HL-60 (cell line): ENCODE results near the gene LRP8.
A peak's percentile ranks its signal among the peaks of the same experiment; 100 is the strongest.

Experiments used
- DNase-seq, 2 experiments: peaks; one replicate each; pipeline ENCODE4 v3.0.0-alpha.2; 2010 to 2020; ENCODE audit warnings: low read depth in 1 of 2, low spot score in 1 of 2
- H3K27ac ChIP-seq: fragments of 250-450 bp; sonication (Bioruptor Pico); replicated peaks from 2 replicates; pipeline ENCODE4 v1.5.1; 2020; ENCODE audit warnings: mild to moderate bottlenecking, moderate library complexity
- H3K27me3 ChIP-seq: fragments of 250-450 bp; sonication (Bioruptor Pico); 2 replicates; pipeline ENCODE4 v1.5.1; 2021; ENCODE audit warnings: mild to moderate bottlenecking, moderate library complexity; ENCODE audit not compliant: insufficient read depth, poor library complexity, severe bottlenecking
- H3K4me3 ChIP-seq: replicated peaks from 2 replicates; pipeline ENCODE4 v1.5.1; 2011; ENCODE audit warnings: mild to moderate bottlenecking, control low read depth, low read length; ENCODE audit not compliant: insufficient read depth
- GABPA ChIP-seq: IDR thresholded peaks from 2 replicates; pipeline ENCODE4 v1.6.1; 2012; ENCODE audit warnings: low read depth
- POLR2AphosphoS5 ChIP-seq: IDR thresholded peaks from 2 replicates; pipeline ENCODE4 v1.6.1; 2012; ENCODE audit warnings: low read depth
- SPI1 ChIP-seq: IDR thresholded peaks from 2 replicates; pipeline ENCODE4 v1.6.1; 2012; ENCODE audit warnings: low read depth, mild to moderate bottlenecking, borderline replicate concordance
- TF ChIP-seq, protein P1 (sequence below): IDR thresholded peaks from 2 replicates; pipeline ENCODE4 v1.6.1; 2012; ENCODE audit warnings: low read depth; ENCODE audit not compliant: insufficient replicate concordance
- TF ChIP-seq, protein P2 (sequence below): IDR thresholded peaks from one replicate; pipeline ENCODE4 v1.5.1; 2011; ENCODE audit warnings: low read length, control low read depth, inconsistent platforms; ENCODE audit not compliant: insufficient read depth

LRP8 gene

GRCh38 chr1:53242381-53242780 is 85.5 kb downstream of the LRP8 start:
- Histone ChIP-seq H3K27me3 (no peaks in the 10 kb centered on the region), H3K4me3 (no peak overlapping the region), H3K27ac (no peak overlapping the region)
- TF ChIP-seq GABPA (no peak), SPI1 (no peak), POLR2AphosphoS5 (no peak)
- TF ChIP-seq, protein P1, sequence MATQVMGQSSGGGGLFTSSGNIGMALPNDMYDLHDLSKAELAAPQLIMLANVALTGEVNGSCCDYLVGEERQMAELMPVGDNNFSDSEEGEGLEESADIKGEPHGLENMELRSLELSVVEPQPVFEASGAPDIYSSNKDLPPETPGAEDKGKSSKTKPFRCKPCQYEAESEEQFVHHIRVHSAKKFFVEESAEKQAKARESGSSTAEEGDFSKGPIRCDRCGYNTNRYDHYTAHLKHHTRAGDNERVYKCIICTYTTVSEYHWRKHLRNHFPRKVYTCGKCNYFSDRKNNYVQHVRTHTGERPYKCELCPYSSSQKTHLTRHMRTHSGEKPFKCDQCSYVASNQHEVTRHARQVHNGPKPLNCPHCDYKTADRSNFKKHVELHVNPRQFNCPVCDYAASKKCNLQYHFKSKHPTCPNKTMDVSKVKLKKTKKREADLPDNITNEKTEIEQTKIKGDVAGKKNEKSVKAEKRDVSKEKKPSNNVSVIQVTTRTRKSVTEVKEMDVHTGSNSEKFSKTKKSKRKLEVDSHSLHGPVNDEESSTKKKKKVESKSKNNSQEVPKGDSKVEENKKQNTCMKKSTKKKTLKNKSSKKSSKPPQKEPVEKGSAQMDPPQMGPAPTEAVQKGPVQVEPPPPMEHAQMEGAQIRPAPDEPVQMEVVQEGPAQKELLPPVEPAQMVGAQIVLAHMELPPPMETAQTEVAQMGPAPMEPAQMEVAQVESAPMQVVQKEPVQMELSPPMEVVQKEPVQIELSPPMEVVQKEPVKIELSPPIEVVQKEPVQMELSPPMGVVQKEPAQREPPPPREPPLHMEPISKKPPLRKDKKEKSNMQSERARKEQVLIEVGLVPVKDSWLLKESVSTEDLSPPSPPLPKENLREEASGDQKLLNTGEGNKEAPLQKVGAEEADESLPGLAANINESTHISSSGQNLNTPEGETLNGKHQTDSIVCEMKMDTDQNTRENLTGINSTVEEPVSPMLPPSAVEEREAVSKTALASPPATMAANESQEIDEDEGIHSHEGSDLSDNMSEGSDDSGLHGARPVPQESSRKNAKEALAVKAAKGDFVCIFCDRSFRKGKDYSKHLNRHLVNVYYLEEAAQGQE = no peak
- TF ChIP-seq, protein P2, sequence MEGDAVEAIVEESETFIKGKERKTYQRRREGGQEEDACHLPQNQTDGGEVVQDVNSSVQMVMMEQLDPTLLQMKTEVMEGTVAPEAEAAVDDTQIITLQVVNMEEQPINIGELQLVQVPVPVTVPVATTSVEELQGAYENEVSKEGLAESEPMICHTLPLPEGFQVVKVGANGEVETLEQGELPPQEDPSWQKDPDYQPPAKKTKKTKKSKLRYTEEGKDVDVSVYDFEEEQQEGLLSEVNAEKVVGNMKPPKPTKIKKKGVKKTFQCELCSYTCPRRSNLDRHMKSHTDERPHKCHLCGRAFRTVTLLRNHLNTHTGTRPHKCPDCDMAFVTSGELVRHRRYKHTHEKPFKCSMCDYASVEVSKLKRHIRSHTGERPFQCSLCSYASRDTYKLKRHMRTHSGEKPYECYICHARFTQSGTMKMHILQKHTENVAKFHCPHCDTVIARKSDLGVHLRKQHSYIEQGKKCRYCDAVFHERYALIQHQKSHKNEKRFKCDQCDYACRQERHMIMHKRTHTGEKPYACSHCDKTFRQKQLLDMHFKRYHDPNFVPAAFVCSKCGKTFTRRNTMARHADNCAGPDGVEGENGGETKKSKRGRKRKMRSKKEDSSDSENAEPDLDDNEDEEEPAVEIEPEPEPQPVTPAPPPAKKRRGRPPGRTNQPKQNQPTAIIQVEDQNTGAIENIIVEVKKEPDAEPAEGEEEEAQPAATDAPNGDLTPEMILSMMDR = no peak
- no peak for DNase-seq

GRCh38 chr1:53241828-53242227 is 86.0 kb downstream of the LRP8 start:
- Histone ChIP-seq H3K27ac (no peak overlapping the region), H3K4me3 (no peak overlapping the region), H3K27me3 (no peaks in the 10 kb centered on the region)
- no peak for DNase-seq
- TF ChIP-seq POLR2AphosphoS5 = no peak
- TF ChIP-seq, protein P1 = no peak
- TF ChIP-seq, protein P2 = no peak

- TF ChIP-seq, protein P1 = peak; percentile 42
- TF ChIP-seq GABPA = peak; percentile 91
- peak; percentile 49; the same call in 1 of the 2 replicates for TF ChIP-seq SPI1
- TF ChIP-seq POLR2AphosphoS5 = peak; percentile 89
- TF ChIP-seq, protein P2 = no peak
- peak within 1 kb of the TSS; percentile 96 for H3K4me3 ChIP-seq
- H3K27me3 ChIP-seq = no peaks in the 10 kb centered on the region
- peak within 1 kb of the TSS; percentile 76 for H3K27ac ChIP-seq
- DNase-seq = peak; percentile 93 to 98
These were observed 89.4 kb downstream of the LRP8 start, which contains the start of gene MAGOH for GRCh38 chr1:53238197-53239155. Gene MAGOH, minus strand, starts transcription at chr1:53238518. Its CDS starts 70 bp downstream, at chr1:53238448.
